ENCODE results near the gene DEDD.

The DEDD gene

GRCh38 chr1:161083748-161084596 lies 48.5 kb downstream of the DEDD start:
- H3K4me1 Mint-ChIP-seq = peaks cover 6% of the 10 kb centered on the region
- H3K36me3 Mint-ChIP-seq (ENCODE audit: low read depth) = no peaks in the 10 kb centered on the region
- no peaks in the 10 kb centered on the region for H3K27me3 Mint-ChIP-seq
- ATAC-seq = no peak
- DNase-seq = no peak
- H3K4me3 Mint-ChIP-seq = no peak overlapping the region
- no peak overlapping the region for H3K27ac Mint-ChIP-seq
- H3K9me3 Mint-ChIP-seq = no peaks in the 10 kb centered on the region

- Mint-ChIP-seq H3K27ac (no peak overlapping the region), H3K27me3 (no peaks in the 10 kb centered on the region), H3K4me1 (peaks cover 6% of the 10 kb centered on the region), H3K9me3 (no peaks in the 10 kb centered on the region), H3K36me3 (ENCODE audit: low read depth) (no peaks in the 10 kb centered on the region), H3K4me3 (no peak overlapping the region)
- DNase-seq (no peak), ATAC-seq (peak; percentile 42)
Observed at GRCh38 chr1:161082996-161083747, 49.3 kb downstream of the DEDD start.

GRCh38 chr1:161082483-161082882 lies 50.0 kb downstream of the DEDD start:
- Mint-ChIP-seq H3K27me3 (no peaks in the 10 kb centered on the region), H3K27ac (no peak overlapping the region), H3K4me3 (no peak overlapping the region), H3K9me3 (no peaks in the 10 kb centered on the region), H3K36me3 (ENCODE audit: low read depth) (no peaks in the 10 kb centered on the region), H3K4me1 (peaks cover 6% of the 10 kb centered on the region)
- DNase-seq (no peak), ATAC-seq (no peak)

GRCh38 chr1:161081519-161081918 lies 50.9 kb downstream of the DEDD start:
- Mint-ChIP-seq H3K27me3 (no peaks in the 10 kb centered on the region), H3K36me3 (ENCODE audit: low read depth) (no peaks in the 10 kb centered on the region), H3K9me3 (no peaks in the 10 kb centered on the region), H3K4me1 (peaks cover 6% of the 10 kb centered on the region), H3K27ac (no peak overlapping the region), H3K4me3 (no peak overlapping the region)
- no peak for DNase-seq
- ATAC-seq = no peak

GRCh38 chr1:161080441-161081405 lies 51.7 kb downstream of the DEDD start:
- Mint-ChIP-seq H3K9me3 (no peaks in the 10 kb centered on the region), H3K4me3 (no peak overlapping the region), H3K36me3 (ENCODE audit: low read depth) (no peaks in the 10 kb centered on the region), H3K27ac (no peak overlapping the region), H3K4me1 (peaks cover 6% of the 10 kb centered on the region), H3K27me3 (no peaks in the 10 kb centered on the region)
- DNase-seq (no peak), ATAC-seq (no peak)

- H3K27ac Mint-ChIP-seq = no peak overlapping the region
- peaks cover 6% of the 10 kb centered on the region for H3K4me1 Mint-ChIP-seq
- no peaks in the 10 kb centered on the region for H3K36me3 Mint-ChIP-seq (ENCODE audit: low read depth)
- DNase-seq = no peak
- no peak overlapping the region for H3K4me3 Mint-ChIP-seq
- no peaks in the 10 kb centered on the region for H3K27me3 Mint-ChIP-seq
- ATAC-seq = no peak
- no peaks in the 10 kb centered on the region for H3K9me3 Mint-ChIP-seq
Observed at GRCh38 chr1:161079436-161080110, 52.9 kb downstream of the DEDD start.

GRCh38 chr1:161077426-161077825 lies 55.0 kb downstream of the DEDD start:
- Mint-ChIP-seq H3K9me3 (no peaks in the 10 kb centered on the region), H3K4me3 (no peak overlapping the region), H3K27ac (no peak overlapping the region), H3K4me1 (peaks cover 7% of the 10 kb centered on the region), H3K27me3 (no peaks in the 10 kb centered on the region), H3K36me3 (ENCODE audit: low read depth) (no peaks in the 10 kb centered on the region)
- DNase-seq (no peak), ATAC-seq (no peak)

- H3K9me3 Mint-ChIP-seq = no peaks in the 10 kb centered on the region
- no peak overlapping the region for H3K4me3 Mint-ChIP-seq
- no peak overlapping the region for H3K27ac Mint-ChIP-seq
- no peaks in the 10 kb centered on the region for H3K36me3 Mint-ChIP-seq (ENCODE audit: low read depth)
- DNase-seq (no peak), ATAC-seq (no peak)
- no peaks in the 10 kb centered on the region for H3K27me3 Mint-ChIP-seq
- peaks cover 16% of the 10 kb centered on the region for H3K4me1 Mint-ChIP-seq
Observed at GRCh38 chr1:161076410-161076809, 56.1 kb downstream of the DEDD start.

- Mint-ChIP-seq H3K9me3 (no peaks in the 10 kb centered on the region), H3K27ac (no peak overlapping the region), H3K4me3 (no peak overlapping the region), H3K4me1 (peaks cover 26% of the 10 kb centered on the region), H3K27me3 (no peaks in the 10 kb centered on the region), H3K36me3 (ENCODE audit: low read depth) (no peaks in the 10 kb centered on the region)
- DNase-seq = no peak
- ATAC-seq = no peak
Observed at GRCh38 chr1:161074676-161075368, 57.6 kb downstream of the DEDD start.

- no peaks in the 10 kb centered on the region for H3K27me3 Mint-ChIP-seq
- no peaks in the 10 kb centered on the region for H3K9me3 Mint-ChIP-seq
- H3K36me3 Mint-ChIP-seq (ENCODE audit: low read depth) = peaks cover 6% of the 10 kb centered on the region
- H3K4me1 Mint-ChIP-seq = peaks cover 27% of the 10 kb centered on the region
- DNase-seq (no peak), ATAC-seq (no peak)
- H3K27ac Mint-ChIP-seq = peak overlapping the region; percentile 39
- no peak overlapping the region for H3K4me3 Mint-ChIP-seq
Observed at GRCh38 chr1:161073474-161074121, 58.9 kb downstream of the DEDD start.

GRCh38 chr1:161072751-161073449 lies 59.6 kb downstream of the DEDD start:
- Mint-ChIP-seq H3K9me3 (no peaks in the 10 kb centered on the region), H3K27me3 (no peaks in the 10 kb centered on the region), H3K4me3 (no peak overlapping the region), H3K4me1 (peaks cover 34% of the 10 kb centered on the region), H3K36me3 (ENCODE audit: low read depth) (peaks cover 6% of the 10 kb centered on the region), H3K27ac (peak overlapping the region; percentile 39)
- DNase-seq (no peak), ATAC-seq (no peak)

GRCh38 chr1:161071886-161072371 lies 60.5 kb downstream of the DEDD start:
- no peaks in the 10 kb centered on the region for H3K9me3 Mint-ChIP-seq
- H3K4me3 Mint-ChIP-seq = no peak overlapping the region
- H3K36me3 Mint-ChIP-seq (ENCODE audit: low read depth) = peaks cover 14% of the 10 kb centered on the region
- no peak for ATAC-seq
- peaks cover 43% of the 10 kb centered on the region for H3K4me1 Mint-ChIP-seq
- peak overlapping the region; percentile 61 for H3K27ac Mint-ChIP-seq
- no peaks in the 10 kb centered on the region for H3K27me3 Mint-ChIP-seq
- DNase-seq = peak; percentile 62
